Neural cell (in vitro differentiated cells): ENCODE measurements around the gene SCCPDH. TPM values are rescaled to one million over a fixed set of nuclear protein-coding genes. Genes with fewer than 3 reads are reported as not detected.

Experiments used
- H2AFZ ChIP-seq: fragments of 200-600, 300-800 bp; sonication (generic), shearing (Covaris generic); 2 replicates; pipeline ENCODE4 v1.6.0; 2014; ENCODE audit warnings: low read depth, mild to moderate bottlenecking, antibody characterized with exemption, low read length, moderate library complexity
- H3F3A ChIP-seq: fragments of 200-600 bp; shearing (Covaris generic); 2 replicates; pipeline ENCODE4 v1.6.1; 2016; ENCODE audit warnings: mild to moderate bottlenecking, moderate library complexity, mixed read lengths, antibody characterized with exemption, low read length; ENCODE audit not compliant: insufficient read depth, poor library complexity, severe bottlenecking
- H3K27ac ChIP-seq: fragments of 200-600, 300-800 bp; sonication (generic), shearing (Covaris generic); 2 replicates; pipeline ENCODE4 v1.5.1; 2014; ENCODE audit warnings: mild to moderate bottlenecking, low read length, moderate library complexity
- H3K27me3 ChIP-seq: fragments of 300-800, 200-600 bp; sonication (generic), shearing (Covaris generic); 2 replicates; pipeline ENCODE4 v1.6.0; 2014; ENCODE audit warnings: mild to moderate bottlenecking, low read depth, low read length, moderate library complexity; ENCODE audit not compliant: insufficient read depth
- H3K36me3 ChIP-seq: fragments of 300-800, 200-600 bp; sonication (generic), shearing (Covaris generic); 2 replicates; pipeline ENCODE4 v1.5.1; 2014; ENCODE audit warnings: mild to moderate bottlenecking, antibody characterized with exemption, low read length, moderate library complexity; ENCODE audit not compliant: insufficient read depth
- H3K4me2 ChIP-seq: fragments of 300-800, 200-600 bp; sonication (generic), shearing (Covaris generic); 2 replicates; pipeline ENCODE4 v1.6.0; 2014; ENCODE audit warnings: mild to moderate bottlenecking, low read length
- H3K4me3 ChIP-seq: fragments of 300-800, 200-600 bp; sonication (generic), shearing (Covaris generic); 2 replicates; pipeline ENCODE4 v1.5.1; 2014; ENCODE audit warnings: mild to moderate bottlenecking, low read length, moderate library complexity
- H3K79me2 ChIP-seq: fragments of 200-600 bp; shearing (Covaris generic); replicated peaks from 2 replicates; pipeline ENCODE4 v1.6.0; 2014; ENCODE audit warnings: mild to moderate bottlenecking, low read length, moderate library complexity; ENCODE audit not compliant: insufficient read depth
- H3K9ac ChIP-seq: fragments of 300-800, 200-600 bp; sonication (generic), shearing (Covaris generic); 2 replicates; pipeline ENCODE4 v1.6.1; 2016; ENCODE audit warnings: mild to moderate bottlenecking, low read length, mixed read lengths
- H3K9me2 ChIP-seq: fragments of 200-600 bp; shearing (Covaris generic); 2 replicates; pipeline ENCODE4 v1.6.1; 2016; ENCODE audit warnings: mild to moderate bottlenecking, low read length, mixed read lengths; ENCODE audit not compliant: insufficient read depth
- H3K9me3 ChIP-seq: fragments of 200-600, 300-800 bp; sonication (generic), shearing (Covaris generic); 2 replicates; pipeline ENCODE4 v1.6.1; 2016; ENCODE audit warnings: mild to moderate bottlenecking, mixed run types, low read length, moderate library complexity, mixed read lengths
- H4K20me1 ChIP-seq: fragments of 200-600 bp; shearing (Covaris generic); 2 replicates; pipeline ENCODE4 v1.6.1; 2016; ENCODE audit warnings: mild to moderate bottlenecking, mixed run types; ENCODE audit not compliant: insufficient read depth
- EP300 ChIP-seq: fragments of 450-650 bp; conservative IDR thresholded peaks from 2 replicates; pipeline ENCODE4 v1.6.1; 2014; ENCODE audit warnings: antibody characterized with exemption, mild to moderate bottlenecking, moderate library complexity; ENCODE audit not compliant: poor library complexity, severe bottlenecking
- EZH2 ChIP-seq: fragments of 200-600, 300-800 bp; shearing (Covaris generic), sonication (generic); IDR thresholded peaks from 2 replicates; pipeline ENCODE4 v1.6.1; 2014; ENCODE audit warnings: antibody characterized with exemption, low read length, borderline replicate concordance, mild to moderate bottlenecking; ENCODE audit not compliant: insufficient read depth, poor library complexity, severe bottlenecking
- MXI1 ChIP-seq: fragments of 450-650 bp; conservative IDR thresholded peaks from 2 replicates; pipeline ENCODE4 v1.6.1; 2014; ENCODE audit warnings: antibody characterized with exemption, mild to moderate bottlenecking; ENCODE audit not compliant: poor library complexity, severe bottlenecking
- POLR2AphosphoS5 ChIP-seq: IDR thresholded peaks from 2 replicates; pipeline ENCODE4 v1.6.1; 2012
- RAD21 ChIP-seq: fragments of 450-650 bp; conservative IDR thresholded peaks from 2 replicates; pipeline ENCODE4 v1.6.1; 2014; ENCODE audit warnings: antibody characterized with exemption, mild to moderate bottlenecking, moderate library complexity
- SMC3 ChIP-seq: fragments of 450-650 bp; conservative IDR thresholded peaks from 2 replicates; pipeline ENCODE4 v1.6.1; 2014; ENCODE audit warnings: antibody characterized with exemption, mild to moderate bottlenecking, moderate library complexity; ENCODE audit not compliant: poor library complexity
- TAF1 ChIP-seq: IDR thresholded peaks from 2 replicates; pipeline ENCODE4 v1.6.1; 2012; ENCODE audit warnings: low read depth
- polyA plus RNA-seq: library from polyadenylated mRNA; depleted of rRNA; stranded (reverse); fragments of >200 nt; gene quantifications from 2 replicates; pipeline ENCODE4 v1.2.3, GENCODE V29; 2014
- TF ChIP-seq, protein P1 (sequence below): fragments of 450-650 bp; IDR thresholded peaks from 2 replicates; pipeline ENCODE4 v1.5.1; 2014; ENCODE audit warnings: antibody characterized with exemption, mild to moderate bottlenecking, moderate library complexity; ENCODE audit not compliant: poor library complexity, severe bottlenecking
- TF ChIP-seq, protein P2 (sequence below): IDR thresholded peaks from 2 replicates; pipeline ENCODE4 v1.6.1; 2012; ENCODE audit warnings: borderline replicate concordance

Gene SCCPDH
- polyA plus RNA-seq, 1 donor from 2014 or later = 94.2 TPM

DNA sequence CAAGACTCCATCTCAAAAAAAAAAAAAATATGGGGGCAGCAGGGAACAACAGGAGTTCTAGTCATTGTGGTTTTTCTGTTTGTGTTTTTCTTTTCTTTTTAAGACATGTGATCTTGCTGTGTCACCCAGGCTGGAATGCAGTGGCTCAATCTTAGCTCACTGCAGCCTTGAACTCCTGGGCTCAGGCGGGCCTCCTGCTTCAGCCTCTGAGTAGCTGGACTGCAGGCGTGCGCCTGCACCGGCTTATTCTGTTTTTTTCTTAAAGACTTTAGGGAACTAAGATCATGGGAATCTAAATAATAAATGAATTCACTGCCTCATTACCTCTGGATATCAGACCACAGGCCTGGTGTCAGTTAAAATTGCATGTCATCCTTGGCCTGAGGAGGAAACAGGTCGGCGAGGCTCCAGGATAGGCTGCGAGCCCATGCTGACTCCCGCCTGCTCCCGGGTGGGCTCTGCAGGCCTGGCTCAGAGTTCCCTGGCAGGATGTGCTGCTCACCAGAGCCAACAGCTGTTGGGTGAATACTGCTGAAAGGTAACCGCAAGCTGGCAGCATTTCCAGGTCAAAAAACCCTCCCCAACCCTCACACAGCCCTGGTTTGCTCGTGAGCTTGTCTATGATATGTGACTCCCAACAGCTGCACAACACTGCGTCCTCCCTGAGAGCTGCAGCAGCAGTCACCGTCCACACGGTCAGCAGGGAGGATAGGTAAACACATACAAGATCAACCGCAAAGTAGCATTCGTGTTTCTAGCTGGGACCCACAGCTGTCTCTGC, 58.1 kb downstream of the SCCPDH start:
- H3F3A ChIP-seq = no peaks in the 10 kb centered on the region
- no peak overlapping the region for H3K4me2 ChIP-seq
- H4K20me1 ChIP-seq = no peaks in the 10 kb centered on the region
- TF ChIP-seq POLR2AphosphoS5 (no peak), SMC3 (no peak), EZH2 (no peak), MXI1 (no peak), TAF1 (no peak), RAD21 (no peak), EP300 (no peak)
- TF ChIP-seq, protein P1, sequence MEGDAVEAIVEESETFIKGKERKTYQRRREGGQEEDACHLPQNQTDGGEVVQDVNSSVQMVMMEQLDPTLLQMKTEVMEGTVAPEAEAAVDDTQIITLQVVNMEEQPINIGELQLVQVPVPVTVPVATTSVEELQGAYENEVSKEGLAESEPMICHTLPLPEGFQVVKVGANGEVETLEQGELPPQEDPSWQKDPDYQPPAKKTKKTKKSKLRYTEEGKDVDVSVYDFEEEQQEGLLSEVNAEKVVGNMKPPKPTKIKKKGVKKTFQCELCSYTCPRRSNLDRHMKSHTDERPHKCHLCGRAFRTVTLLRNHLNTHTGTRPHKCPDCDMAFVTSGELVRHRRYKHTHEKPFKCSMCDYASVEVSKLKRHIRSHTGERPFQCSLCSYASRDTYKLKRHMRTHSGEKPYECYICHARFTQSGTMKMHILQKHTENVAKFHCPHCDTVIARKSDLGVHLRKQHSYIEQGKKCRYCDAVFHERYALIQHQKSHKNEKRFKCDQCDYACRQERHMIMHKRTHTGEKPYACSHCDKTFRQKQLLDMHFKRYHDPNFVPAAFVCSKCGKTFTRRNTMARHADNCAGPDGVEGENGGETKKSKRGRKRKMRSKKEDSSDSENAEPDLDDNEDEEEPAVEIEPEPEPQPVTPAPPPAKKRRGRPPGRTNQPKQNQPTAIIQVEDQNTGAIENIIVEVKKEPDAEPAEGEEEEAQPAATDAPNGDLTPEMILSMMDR = no peak
- TF ChIP-seq, protein P2, sequence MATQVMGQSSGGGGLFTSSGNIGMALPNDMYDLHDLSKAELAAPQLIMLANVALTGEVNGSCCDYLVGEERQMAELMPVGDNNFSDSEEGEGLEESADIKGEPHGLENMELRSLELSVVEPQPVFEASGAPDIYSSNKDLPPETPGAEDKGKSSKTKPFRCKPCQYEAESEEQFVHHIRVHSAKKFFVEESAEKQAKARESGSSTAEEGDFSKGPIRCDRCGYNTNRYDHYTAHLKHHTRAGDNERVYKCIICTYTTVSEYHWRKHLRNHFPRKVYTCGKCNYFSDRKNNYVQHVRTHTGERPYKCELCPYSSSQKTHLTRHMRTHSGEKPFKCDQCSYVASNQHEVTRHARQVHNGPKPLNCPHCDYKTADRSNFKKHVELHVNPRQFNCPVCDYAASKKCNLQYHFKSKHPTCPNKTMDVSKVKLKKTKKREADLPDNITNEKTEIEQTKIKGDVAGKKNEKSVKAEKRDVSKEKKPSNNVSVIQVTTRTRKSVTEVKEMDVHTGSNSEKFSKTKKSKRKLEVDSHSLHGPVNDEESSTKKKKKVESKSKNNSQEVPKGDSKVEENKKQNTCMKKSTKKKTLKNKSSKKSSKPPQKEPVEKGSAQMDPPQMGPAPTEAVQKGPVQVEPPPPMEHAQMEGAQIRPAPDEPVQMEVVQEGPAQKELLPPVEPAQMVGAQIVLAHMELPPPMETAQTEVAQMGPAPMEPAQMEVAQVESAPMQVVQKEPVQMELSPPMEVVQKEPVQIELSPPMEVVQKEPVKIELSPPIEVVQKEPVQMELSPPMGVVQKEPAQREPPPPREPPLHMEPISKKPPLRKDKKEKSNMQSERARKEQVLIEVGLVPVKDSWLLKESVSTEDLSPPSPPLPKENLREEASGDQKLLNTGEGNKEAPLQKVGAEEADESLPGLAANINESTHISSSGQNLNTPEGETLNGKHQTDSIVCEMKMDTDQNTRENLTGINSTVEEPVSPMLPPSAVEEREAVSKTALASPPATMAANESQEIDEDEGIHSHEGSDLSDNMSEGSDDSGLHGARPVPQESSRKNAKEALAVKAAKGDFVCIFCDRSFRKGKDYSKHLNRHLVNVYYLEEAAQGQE = no peak
- no peaks in the 10 kb centered on the region for H3K27me3 ChIP-seq
- no peak overlapping the region for H3K27ac ChIP-seq
- no peaks in the 10 kb centered on the region for H3K9me2 ChIP-seq
- H3K9ac ChIP-seq = no peak overlapping the region
- H3K36me3 ChIP-seq = no peaks in the 10 kb centered on the region
- no peak overlapping the region for H2AFZ ChIP-seq
- no peak overlapping the region for H3K4me3 ChIP-seq
- H3K9me3 ChIP-seq = no peaks in the 10 kb centered on the region
- H3K79me2 ChIP-seq = no peaks in the 10 kb centered on the region

DNA sequence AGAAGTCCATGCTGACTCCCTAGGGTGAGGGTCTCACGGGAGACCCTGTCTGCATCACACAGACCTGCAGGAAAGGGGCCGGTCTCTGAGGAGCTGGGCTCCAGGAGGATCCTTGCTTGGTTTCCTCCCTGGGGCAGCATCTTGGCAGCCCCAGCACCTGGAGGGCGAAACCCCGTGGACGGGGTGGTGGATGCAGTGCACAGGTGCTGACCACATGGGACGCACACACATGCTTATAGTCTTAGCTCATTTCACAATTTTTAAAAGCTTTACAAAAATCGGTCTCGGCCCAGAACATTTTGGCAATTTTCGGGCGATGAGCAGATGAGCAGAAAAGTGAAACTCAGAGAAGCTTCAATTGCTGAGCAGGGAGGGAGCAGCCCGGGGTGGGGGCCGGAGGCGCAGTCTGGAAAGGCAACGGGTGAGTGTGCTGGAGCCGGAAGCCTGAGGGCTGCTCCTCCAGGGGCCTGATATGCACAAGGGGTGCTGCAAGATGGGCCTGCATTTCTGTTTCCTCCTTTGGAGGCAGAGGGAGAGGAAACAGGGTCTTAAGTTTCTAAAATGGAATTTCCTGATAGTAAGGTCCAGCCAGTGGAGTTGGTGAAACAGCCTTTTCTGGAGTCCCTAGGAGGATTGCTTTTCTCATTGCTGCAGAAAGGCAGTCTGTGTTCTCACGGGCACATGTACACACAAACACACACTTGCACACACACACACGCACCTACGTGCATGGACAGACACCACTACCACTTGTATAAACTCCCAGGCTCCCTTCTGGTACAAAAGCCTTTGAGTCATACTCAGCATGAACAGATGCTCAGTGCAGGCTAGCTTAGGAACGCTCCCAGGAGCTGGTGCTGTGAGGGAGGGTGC, 60.6 kb downstream of the SCCPDH start:
- no peaks in the 10 kb centered on the region for H3K79me2 ChIP-seq
- H3K9me2 ChIP-seq = no peaks in the 10 kb centered on the region
- no peak overlapping the region for H3K9ac ChIP-seq
- no peaks in the 10 kb centered on the region for H3F3A ChIP-seq
- TF ChIP-seq, protein P1 = no peak
- TF ChIP-seq MXI1 = no peak
- TF ChIP-seq RAD21 = no peak
- no peak for TF ChIP-seq EZH2
- TF ChIP-seq SMC3 = no peak
- TF ChIP-seq, protein P2 = no peak
- TF ChIP-seq EP300 = no peak
- TF ChIP-seq TAF1 = no peak
- no peak for TF ChIP-seq POLR2AphosphoS5
- H3K36me3 ChIP-seq = no peaks in the 10 kb centered on the region
- no peak overlapping the region for H2AFZ ChIP-seq
- H3K9me3 ChIP-seq = no peaks in the 10 kb centered on the region
- H3K4me2 ChIP-seq = no peak overlapping the region
- no peaks in the 10 kb centered on the region for H3K27me3 ChIP-seq
- H3K4me3 ChIP-seq = no peak overlapping the region
- no peak overlapping the region for H3K27ac ChIP-seq
- H4K20me1 ChIP-seq = no peaks in the 10 kb centered on the region
